Neural progenitor cell (in vitro differentiated cells): ENCODE measurements around the gene CHIT1. TPM values are rescaled to one million over a fixed set of nuclear protein-coding genes. Genes with fewer than 3 reads are reported as not detected.
"Not testable (repeated sequence)": the region's sequence is repeated elsewhere in the genome, so short reads cannot be mapped to it uniquely, and the experiment has no call there.

Source experiments
- DNase-seq: peaks from one replicate; pipeline ENCODE4 v3.0.0-alpha.2; 2016; ENCODE audit warnings: low spot score
- H2AFZ ChIP-seq: fragments of 200-600 bp; sonication (generic); replicated peaks from 2 replicates; pipeline ENCODE4 v1.6.1; 2016; ENCODE audit warnings: antibody characterized with exemption
- H3F3A ChIP-seq: fragments of 200-600 bp; sonication (generic); 2 replicates; pipeline ENCODE4 v1.6.1; 2016; ENCODE audit warnings: antibody characterized with exemption, low read depth
- H3K27ac ChIP-seq: fragments of 200-600 bp; sonication (generic); 2 replicates; pipeline ENCODE4 v1.5.1; 2016; ENCODE audit warnings: mild to moderate bottlenecking
- H3K27me3 ChIP-seq: fragments of 200-600 bp; sonication (generic); 2 replicates; pipeline ENCODE4 v1.6.1; 2016; ENCODE audit warnings: mild to moderate bottlenecking, moderate library complexity
- H3K36me3 ChIP-seq: fragments of 200-600 bp; sonication (generic); 2 replicates; pipeline ENCODE4 v1.5.1; 2016
- H3K4me1 ChIP-seq: fragments of 200-600 bp; sonication (generic); 2 replicates; pipeline ENCODE4 v1.6.1; 2016; ENCODE audit warnings: mixed run types
- H3K4me2 ChIP-seq: fragments of 200-600 bp; sonication (generic); 2 replicates; pipeline ENCODE4 v1.6.1; 2016
- H3K4me3 ChIP-seq: fragments of 200-600 bp; sonication (generic); 2 replicates; pipeline ENCODE4 v1.5.1; 2016
- H3K79me2 ChIP-seq: fragments of 200-600 bp; sonication (generic); 2 replicates; pipeline ENCODE4 v1.6.1; 2016; ENCODE audit warnings: low read depth
- H3K9ac ChIP-seq: fragments of 200-600 bp; sonication (generic); 2 replicates; pipeline ENCODE4 v1.6.1; 2016
- H3K9me3 ChIP-seq: fragments of 200-600 bp; sonication (generic); 2 replicates; pipeline ENCODE4 v1.5.1; 2016; ENCODE audit warnings: low read depth
- H4K20me1 ChIP-seq: fragments of 200-600 bp; sonication (generic); 2 replicates; pipeline ENCODE4 v1.6.1; 2016; ENCODE audit warnings: low read depth
- H3K27ac Mint-ChIP-seq: 3 replicates; pipeline ENCODE4 v1.8.0; 2021; ENCODE audit warnings: mixed read lengths
- H3K27me3 Mint-ChIP-seq: 2 replicates; pipeline ENCODE4 v1.8.0; 2022; ENCODE audit warnings: low read depth, mild to moderate bottlenecking, inconsistent platforms, moderate library complexity, mixed read lengths; ENCODE audit not compliant: insufficient read depth
- H3K36me3 Mint-ChIP-seq: 3 replicates; pipeline ENCODE4 v1.8.0; 2021; ENCODE audit warnings: mixed read lengths
- H3K4me1 Mint-ChIP-seq: 3 replicates; pipeline ENCODE4 v1.8.0; 2021; ENCODE audit warnings: mixed read lengths
- H3K4me3 Mint-ChIP-seq: 3 replicates; pipeline ENCODE4 v1.8.0; 2021; ENCODE audit warnings: mild to moderate bottlenecking, moderate library complexity, mixed read lengths
- H3K9me3 Mint-ChIP-seq: 3 replicates; pipeline ENCODE4 v1.8.0; 2020; ENCODE audit warnings: mixed read lengths
- CTCF ChIP-seq: fragments of 200-600 bp; sonication (generic); IDR thresholded peaks from 2 replicates; pipeline ENCODE4 v1.5.1; 2017; ENCODE audit warnings: antibody characterized with exemption, mild to moderate bottlenecking
- EZH2 ChIP-seq: fragments of 200-600 bp; sonication (generic); IDR thresholded peaks from 2 replicates; pipeline ENCODE4 v1.6.1; 2017; ENCODE audit warnings: antibody characterized with exemption, mild to moderate bottlenecking, moderate library complexity
- EZH2phosphoT487 ChIP-seq: fragments of 200-600 bp; sonication (generic); IDR thresholded peaks from 2 replicates; pipeline ENCODE4 v1.6.1; 2017; ENCODE audit warnings: antibody characterized with exemption
- total RNA-seq: library from RNA; depleted of rRNA; stranded (reverse); fragments of >200 nt; gene quantifications from 2 replicates; pipeline ENCODE4 v1.2.3, GENCODE V29; 2015; ENCODE audit warnings: low replicate concordance

CHIT1 gene
- total RNA-seq, 1 donor from 2014 or later = 0.11 TPM

- no peak for TF ChIP-seq CTCF
- TF ChIP-seq EZH2 = no peak
- no peak for TF ChIP-seq EZH2phosphoT487
- no peaks in the 10 kb centered on the region for H3K79me2 ChIP-seq
- peaks cover 6% of the 10 kb centered on the region for H3F3A ChIP-seq
- peak overlapping the region; percentile 78 for H3K4me2 ChIP-seq
- peaks cover 4% of the 10 kb centered on the region for H3K27me3 Mint-ChIP-seq
- peaks cover 18% of the 10 kb centered on the region for H3K27me3 ChIP-seq
- peaks cover 24% of the 10 kb centered on the region for H3K4me1 Mint-ChIP-seq
- no peaks in the 10 kb centered on the region for H4K20me1 ChIP-seq
- no peaks in the 10 kb centered on the region for H3K9me3 Mint-ChIP-seq
- H3K27ac Mint-ChIP-seq = no peak overlapping the region
- peak overlapping the region; percentile 77 for H3K4me3 Mint-ChIP-seq
- H3K4me3 ChIP-seq = peak overlapping the region; percentile 47
- no peak for DNase-seq
- H3K4me1 ChIP-seq = peaks cover 5% of the 10 kb centered on the region
- H3K9ac ChIP-seq = no peak overlapping the region
- no peaks in the 10 kb centered on the region for H3K9me3 ChIP-seq
- no peaks in the 10 kb centered on the region for H3K36me3 Mint-ChIP-seq
- no peak overlapping the region for H3K27ac ChIP-seq
- H3K36me3 ChIP-seq = no peaks in the 10 kb centered on the region
- H2AFZ ChIP-seq = peak overlapping the region; percentile 97
Measured at GRCh38 chr1:203267912-203268311, 38.4 kb upstream of the CHIT1 start.

DNA sequence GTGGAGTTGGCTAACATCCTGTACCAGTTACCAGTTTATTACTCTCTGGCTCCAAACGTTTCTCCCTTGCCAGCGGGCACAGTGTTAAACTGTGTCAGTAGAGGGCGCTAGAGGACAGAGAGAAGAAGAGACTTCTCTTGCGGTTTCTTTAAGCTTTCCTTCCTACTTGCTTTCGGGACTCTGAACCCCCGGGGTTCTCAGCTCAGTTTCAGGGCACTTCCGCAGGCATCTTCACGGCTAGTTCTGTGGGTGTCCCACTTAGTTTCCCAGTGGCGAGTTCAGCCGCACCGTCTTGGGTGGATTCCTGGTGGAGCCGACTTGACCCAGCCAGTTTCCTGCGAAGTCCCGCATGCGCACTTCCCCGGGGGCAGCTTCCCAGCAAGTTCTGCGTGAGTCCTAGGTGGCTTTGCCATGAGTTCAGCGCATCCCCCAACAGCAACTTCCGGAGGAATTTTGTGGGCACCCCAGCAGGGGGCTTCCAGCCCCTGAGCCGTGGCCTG lies 37.9 kb upstream of the CHIT1 start:
- H3K9me3 Mint-ChIP-seq = no peaks in the 10 kb centered on the region

GRCh38 chr1:203266140-203266539 lies 36.7 kb upstream of the CHIT1 start:
- H3K9me3 ChIP-seq, H2AFZ ChIP-seq, H3K9me3 Mint-ChIP-seq, H4K20me1 ChIP-seq, H3F3A ChIP-seq, H3K27ac ChIP-seq, H3K27me3 ChIP-seq, H3K36me3 Mint-ChIP-seq, H3K4me3 ChIP-seq, H3K9ac ChIP-seq, H3K79me2 ChIP-seq, H3K27me3 Mint-ChIP-seq, H3K4me1 ChIP-seq, H3K4me3 Mint-ChIP-seq, H3K36me3 ChIP-seq, DNase-seq: not testable (repeated sequence)
- H3K4me2 ChIP-seq = peak overlapping the region; percentile 9
- H3K4me1 Mint-ChIP-seq = peaks cover 19% of the 10 kb centered on the region
- peak overlapping the region; percentile 29 for H3K27ac Mint-ChIP-seq

More for the DNA sequence above, 37.9 kb upstream of the CHIT1 start:
- peak; percentile 93 for DNase-seq
- peaks cover 4% of the 10 kb centered on the region for H3K27me3 Mint-ChIP-seq
- peaks cover 22% of the 10 kb centered on the region for H3K4me1 Mint-ChIP-seq
- no peak overlapping the region for H3K27ac Mint-ChIP-seq
- Histone ChIP-seq H3K4me3 (peak overlapping the region; percentile 47), H3K27me3 (peaks cover 13% of the 10 kb centered on the region), H4K20me1 (no peaks in the 10 kb centered on the region), H3K36me3 (no peaks in the 10 kb centered on the region), H3K9me3 (no peaks in the 10 kb centered on the region), H3K9ac (no peak overlapping the region), H3K27ac (no peak overlapping the region), H3K4me2 (peak overlapping the region; percentile 78), H3F3A (peaks cover 6% of the 10 kb centered on the region), H3K79me2 (no peaks in the 10 kb centered on the region), H2AFZ (peak overlapping the region; percentile 97), H3K4me1 (peaks cover 5% of the 10 kb centered on the region)
- peak overlapping the region; percentile 77 for H3K4me3 Mint-ChIP-seq
- TF ChIP-seq EZH2 (no peak), EZH2phosphoT487 (no peak), CTCF (peak; percentile 97)
- H3K36me3 Mint-ChIP-seq = no peaks in the 10 kb centered on the region

- Histone ChIP-seq H3K4me2 (peak overlapping the region; percentile 9), H2AFZ (no peak overlapping the region), H3K27ac (no peak overlapping the region), H3K27me3 (peaks cover 6% of the 10 kb centered on the region), H3K4me3 (no peak overlapping the region), H3K4me1 (peaks cover 5% of the 10 kb centered on the region), H3K36me3 (no peaks in the 10 kb centered on the region), H3F3A (peaks cover 6% of the 10 kb centered on the region), H3K9me3 (no peaks in the 10 kb centered on the region), H4K20me1 (no peaks in the 10 kb centered on the region), H3K9ac (no peak overlapping the region), H3K79me2 (no peaks in the 10 kb centered on the region)
- no peak for DNase-seq
- no peak overlapping the region for H3K27ac Mint-ChIP-seq
- no peak overlapping the region for H3K4me3 Mint-ChIP-seq
- H3K9me3 Mint-ChIP-seq = no peaks in the 10 kb centered on the region
- peaks cover 4% of the 10 kb centered on the region for H3K27me3 Mint-ChIP-seq
- H3K4me1 Mint-ChIP-seq = peaks cover 16% of the 10 kb centered on the region
- no peaks in the 10 kb centered on the region for H3K36me3 Mint-ChIP-seq
- no peak for TF ChIP-seq EZH2
- TF ChIP-seq EZH2phosphoT487 = no peak
- TF ChIP-seq CTCF = no peak
Measured at GRCh38 chr1:203265541-203265940, 36.1 kb upstream of the CHIT1 start.
